Liver (tissue), 9 donors: Measurements from ENCODE around the gene RTP2. TPM values are rescaled to one million over a fixed set of nuclear protein-coding genes. Genes with fewer than 3 reads are reported as not detected.

Source experiments
- DNase-seq: peaks from one replicate; pipeline ENCODE4 v3.0.0-alpha.2; 2017; ENCODE audit warnings: low spot score
- H3K27ac ChIP-seq, 2 donors: one replicate each; pipeline ENCODE4 v1.7.0; 2013; ENCODE audit warnings: inconsistent platforms in 2 of 2, low read length in 2 of 2, control low read depth in 1 of 2, low read depth in 1 of 2, mild to moderate bottlenecking in 1 of 2
- H3K27me3 ChIP-seq, 4 donors: one replicate each; pipeline versions ENCODE4 v1.6.1 to v1.7.0; 2013; ENCODE audit warnings: low read length in 3 of 4, inconsistent platforms in 1 of 4, mild to moderate bottlenecking in 1 of 4, moderate library complexity in 1 of 4; ENCODE audit not compliant: control insufficient read depth in 4 of 4, insufficient read depth in 4 of 4
- H3K36me3 ChIP-seq, 4 donors: one replicate each; pipeline versions ENCODE4 v1.6.1 to v1.7.0; 2013; ENCODE audit warnings: low read length in 3 of 4, mild to moderate bottlenecking in 3 of 4, low read depth in 1 of 4, moderate library complexity in 1 of 4; ENCODE audit not compliant: control insufficient read depth in 4 of 4, insufficient read depth in 3 of 4
- H3K4me1 ChIP-seq, 4 donors: one replicate each; pipeline versions ENCODE4 v1.6.1 to v1.7.0; 2013; ENCODE audit warnings: low read length in 3 of 4, mild to moderate bottlenecking in 3 of 4, moderate library complexity in 1 of 4; ENCODE audit not compliant: control insufficient read depth in 4 of 4, insufficient read depth in 4 of 4
- H3K4me3 ChIP-seq, 3 donors: one replicate each; pipeline versions ENCODE4 v1.6.1 to v1.7.0; 2013; ENCODE audit warnings: low read length in 3 of 3, control low read depth in 1 of 3, low read depth in 1 of 3, mild to moderate bottlenecking in 1 of 3
- H3K9ac ChIP-seq, 2 donors: one replicate each; pipeline ENCODE4 v1.7.0; 2013; ENCODE audit warnings: low read length in 2 of 2, mild to moderate bottlenecking in 2 of 2, moderate library complexity in 2 of 2, control low read depth in 1 of 2, low read depth in 1 of 2
- H3K9me3 ChIP-seq, 4 donors: one replicate each; pipeline versions ENCODE4 v1.6.1 to v1.7.0; 2013; ENCODE audit warnings: low read length in 3 of 4; ENCODE audit not compliant: control insufficient read depth in 4 of 4
- ATF3 ChIP-seq: IDR thresholded peaks from 2 replicates; pipeline ENCODE4 v1.6.1; 2016; ENCODE audit warnings: antibody characterized with exemption
- CTCF ChIP-seq: fragments of 150-350 bp; IDR thresholded peaks from 2 replicates; pipeline ENCODE4 v1.5.1; 2017; ENCODE audit warnings: improper control_type of control experiment, low read depth, low read length; ENCODE audit not compliant: missing input control
- EGR1 ChIP-seq, 2 donors: IDR thresholded peaks; 2 replicates each; pipeline ENCODE4 v1.6.1; 2016 to 2018; ENCODE audit warnings: antibody characterized with exemption in 2 of 2, low read depth in 2 of 2
- FOXA1 ChIP-seq: IDR thresholded peaks from 2 replicates; pipeline ENCODE4 v1.6.1; 2016; ENCODE audit warnings: antibody characterized with exemption
- FOXA2 ChIP-seq: IDR thresholded peaks from 2 replicates; pipeline ENCODE4 v1.6.1; 2016; ENCODE audit warnings: antibody characterized with exemption
- GABPA ChIP-seq, 2 donors: IDR thresholded peaks in 1 of 2; conservative IDR thresholded peaks in 1 of 2; 2 replicates each; pipeline ENCODE4 v1.6.1; 2016; ENCODE audit warnings: antibody characterized with exemption in 2 of 2, mild to moderate bottlenecking in 1 of 2, moderate library complexity in 1 of 2
- HNF4A ChIP-seq, 2 donors: conservative IDR thresholded peaks; 2 replicates each; pipeline ENCODE4 v1.6.1; 2016; ENCODE audit warnings: antibody characterized with exemption in 2 of 2, mild to moderate bottlenecking in 2 of 2
- HNF4G ChIP-seq: IDR thresholded peaks from 2 replicates; pipeline ENCODE4 v1.6.1; 2016; ENCODE audit warnings: antibody characterized with exemption
- JUND ChIP-seq, 2 donors: IDR thresholded peaks; 2 replicates each; pipeline ENCODE4 v1.6.1; 2016; ENCODE audit warnings: antibody characterized with exemption in 2 of 2
- MAX ChIP-seq: IDR thresholded peaks from 2 replicates; pipeline ENCODE4 v1.6.1; 2016; ENCODE audit warnings: antibody characterized with exemption
- NR2F2 ChIP-seq: IDR thresholded peaks from 2 replicates; pipeline ENCODE4 v1.6.1; 2016; ENCODE audit warnings: antibody characterized with exemption
- RAD21 ChIP-seq, 2 donors: IDR thresholded peaks; 2 replicates each; pipeline ENCODE4 v1.6.1; 2016; ENCODE audit warnings: antibody characterized with exemption in 2 of 2, mild to moderate bottlenecking in 2 of 2
- REST ChIP-seq: IDR thresholded peaks from 2 replicates; pipeline ENCODE4 v1.6.1; 2016; ENCODE audit warnings: antibody characterized with exemption, mild to moderate bottlenecking
- RXRA ChIP-seq, 2 donors: IDR thresholded peaks; 2 replicates each; pipeline ENCODE4 v1.6.1; 2017 to 2018; ENCODE audit warnings: antibody characterized with exemption in 2 of 2, mild to moderate bottlenecking in 1 of 2
- SP1 ChIP-seq: IDR thresholded peaks from 2 replicates; pipeline ENCODE4 v1.6.1; 2018; ENCODE audit warnings: antibody characterized with exemption, mild to moderate bottlenecking
- ZBTB33 ChIP-seq: IDR thresholded peaks from 2 replicates; pipeline ENCODE4 v1.6.1; 2016; ENCODE audit warnings: antibody characterized with exemption
- WGBS: extraction: QIAGEN DNeasy Blood & Tissue Kit; methylation state at CpG from one replicate; pipeline ENCODE4 v1.1.7; 2013; 5-methylcytosine and 5-hydroxymethylcytosine counted together
- polyA plus RNA-seq, 2 donors: library from polyadenylated mRNA; stranded (reverse) in 1 of 2; unstranded in 1 of 2; fragments of 200-250 nt in 1 of 2; fragments of >200 nt in 1 of 2; fragmentation: Nextera tagmentation in 1 of 2; extraction: Ambion mirVana in 1 of 2; gene quantifications; one replicate each; pipeline versions ENCODE4 v1.2.1 to v1.2.3, GENCODE V29; 2013 to 2015
- total RNA-seq, 2 donors: library from RNA; depleted of rRNA; stranded (reverse); fragments of >200 nt; gene quantifications; one replicate each; pipeline ENCODE4 v1.2.3, GENCODE V29; 2014
- donor health status: healthy.
- donor health status: healthy.
- donor health status: healthy.
- donor health status: healthy.
- donor health status: healthy.

Gene RTP2
- total RNA-seq (not detected), polyA plus RNA-seq (not detected)

GRCh38 chr3:187702507-187703033, at the start of gene RTP2:
RTP2 (minus strand) TSS chr3:187702557; CDS start chr3:187702128, 429 bp downstream.
- no peak within 1 kb of the TSS for H3K4me3 ChIP-seq
- 64% methylated on average over 4 of the region's 4 CpGs for WGBS
- no peak within 1 kb of the TSS for H3K27ac ChIP-seq
- DNase-seq = no peak
- H3K9ac ChIP-seq = no peak within 1 kb of the TSS
- no peaks in the 10 kb centered on the region for H3K36me3 ChIP-seq
- H3K9me3 ChIP-seq = no peaks in the 10 kb centered on the region
- H3K4me1 ChIP-seq = no peaks in the 10 kb centered on the region
- no peak for TF ChIP-seq RXRA (IDR thresholded peaks at IDR 0.05)
- no peak for TF ChIP-seq NR2F2
- TF ChIP-seq FOXA2 = no peak
- no peak for TF ChIP-seq FOXA1
- no peak for TF ChIP-seq JUND (IDR thresholded peaks at IDR 0.05)
- no peak for TF ChIP-seq EGR1 (IDR thresholded peaks at IDR 0.05; ENCODE audit: low read depth in 2 of 2)
- no peak for TF ChIP-seq GABPA (IDR thresholded peaks at IDR 0.05 in 1 of 2, conservative IDR thresholded peaks at IDR 0.05 in 1 of 2)
- no peaks in the 10 kb centered on the region for H3K27me3 ChIP-seq

- Histone ChIP-seq H3K36me3 (no peaks in the 10 kb centered on the region), H3K27ac (peak overlapping the region; percentile 66 to 78), H3K9ac (peak overlapping the region; percentile 45 to 60), H3K4me3 (peak overlapping the region; percentile 35 to 65 (median 45)), H3K4me1 (peaks cover 3 to 38% (median 32%) of the 10 kb centered on the region in 4 donors), H3K27me3 (no peaks in the 10 kb centered on the region), H3K9me3 (no peaks in the 10 kb centered on the region)
- DNase-seq = no peak
- WGBS = 13% methylated on average over 11 of the region's 11 CpGs
- TF ChIP-seq HNF4G (peak; percentile 12), RAD21 (IDR thresholded peaks at IDR 0.05) (peak in 1 of 2 donors; percentile 31), FOXA2 (no peak), HNF4A (conservative IDR thresholded peaks at IDR 0.05) (peak; percentile 20 to 59), MAX (peak; percentile 16), RXRA (IDR thresholded peaks at IDR 0.05) (peak in 1 of 2 donors; percentile 16), SP1 (peak; percentile 59), CTCF (peak; percentile 1), ATF3 (no peak)
Observed at GRCh38 chr3:187750513-187751123, 48.3 kb upstream of the RTP2 start.

- Histone ChIP-seq H3K4me3 (peak overlapping the region; percentile 35 to 65 (median 45)), H3K4me1 (peaks cover 3 to 38% (median 32%) of the 10 kb centered on the region in 4 donors)
- WGBS = 24% methylated on average over 14 of the region's 14 CpGs
- peak in 1 of 2 donors; percentile 49 for TF ChIP-seq RAD21 (IDR thresholded peaks at IDR 0.05)
- TF ChIP-seq RXRA (IDR thresholded peaks at IDR 0.05) = peak in 1 of 2 donors; percentile 4
- TF ChIP-seq ZBTB33 = no peak
- TF ChIP-seq ATF3 = peak; percentile 27
- no peak for TF ChIP-seq HNF4G
- TF ChIP-seq REST = no peak
- no peak for TF ChIP-seq NR2F2
- peak; percentile 80 for TF ChIP-seq SP1
Observed at GRCh38 chr3:187750006-187750512, 47.7 kb upstream of the RTP2 start.

More at GRCh38 chr3:187750006-187750512, 47.7 kb upstream of the RTP2 start:
- no peaks in the 10 kb centered on the region for H3K9me3 ChIP-seq
- H3K27me3 ChIP-seq = no peaks in the 10 kb centered on the region
- peak overlapping the region; percentile 66 to 78 for H3K27ac ChIP-seq
- H3K36me3 ChIP-seq = no peaks in the 10 kb centered on the region
- H3K9ac ChIP-seq = peak overlapping the region; percentile 45 to 60
- DNase-seq = no peak
